CD4-positive, alpha-beta memory T cell (primary cell): Measurements from ENCODE around the gene POLA2. TPM values are rescaled to one million over a fixed set of nuclear protein-coding genes. Genes with fewer than 3 reads are reported as not detected.

Source experiments
- CTCF ChIA-PET: fragments of 350-600 bp; sonication (Branson Sonifier 250); formaldehyde crosslinking; loops from one replicate; lab custom pipeline; 2021; ENCODE audit warnings: inconsistent platforms; ENCODE audit not compliant: partially characterized antibody; lab: Charles Lee
- POLR2A ChIA-PET: fragments of 350-600 bp; sonication (Branson Sonifier 250); formaldehyde crosslinking; loops from one replicate; lab custom pipeline; 2021; ENCODE audit not compliant: partially characterized antibody; lab: Charles Lee
- DNase-seq, 5 donors: peaks; one replicate each; pipeline versions ENCODE4 v3.0.0 to v3.0.0-alpha.2; 2020 to 2022; ENCODE audit warnings: mixed read lengths in 1 of 5
- H3K27ac ChIP-seq: one replicate; pipeline ENCODE4 v1.7.0; 2013; ENCODE audit warnings: low read depth, low read length
- H3K27me3 ChIP-seq: 2 replicates; pipeline ENCODE4 v1.7.0; 2013; ENCODE audit warnings: mild to moderate bottlenecking, low read length, moderate library complexity; ENCODE audit not compliant: insufficient read depth
- H3K36me3 ChIP-seq: 2 replicates; pipeline ENCODE4 v1.7.0; 2013; ENCODE audit warnings: mild to moderate bottlenecking, low read length, moderate library complexity; ENCODE audit not compliant: insufficient read depth
- H3K4me1 ChIP-seq: 2 replicates; pipeline ENCODE4 v1.7.0; 2013; ENCODE audit warnings: mild to moderate bottlenecking, low read length, moderate library complexity; ENCODE audit not compliant: insufficient read depth
- H3K4me3 ChIP-seq, 2 donors: one replicate each; pipeline ENCODE4 v1.7.0; 2013; ENCODE audit warnings: low read length in 2 of 2, mild to moderate bottlenecking in 1 of 2
- H3K9me3 ChIP-seq, 2 donors: one replicate each; pipeline ENCODE4 v1.7.0; 2013; ENCODE audit warnings: low read length in 2 of 2, control low read depth in 1 of 2; ENCODE audit not compliant: control insufficient read depth in 1 of 2
- H3K27ac Mint-ChIP-seq, 7 donors: one replicate each; pipeline ENCODE4 v1.8.0; 2020 to 2021; ENCODE audit warnings: mixed read lengths in 7 of 7, mild to moderate bottlenecking in 6 of 7, inconsistent platforms in 3 of 7, moderate library complexity in 3 of 7
- H3K27me3 Mint-ChIP-seq, 2 donors: one replicate each; pipeline ENCODE4 v1.8.0; 2020 to 2021; ENCODE audit warnings: mixed read lengths in 2 of 2
- H3K36me3 Mint-ChIP-seq, 2 donors: one replicate each; pipeline ENCODE4 v1.8.0; 2020 to 2021; ENCODE audit warnings: mixed read lengths in 2 of 2, inconsistent platforms in 1 of 2, mild to moderate bottlenecking in 1 of 2
- H3K4me1 Mint-ChIP-seq, 4 donors: one replicate each; pipeline ENCODE4 v1.8.0; 2020 to 2021; ENCODE audit warnings: mixed read lengths in 4 of 4, mild to moderate bottlenecking in 1 of 4
- H3K4me3 Mint-ChIP-seq, 8 donors: one replicate each; pipeline ENCODE4 v1.8.0; 2020 to 2021; ENCODE audit warnings: mixed read lengths in 8 of 8, mild to moderate bottlenecking in 7 of 8, moderate library complexity in 6 of 8, inconsistent platforms in 3 of 8
- H3K9me3 Mint-ChIP-seq, 8 donors: one replicate each; pipeline ENCODE4 v1.8.0; 2020 to 2021; ENCODE audit warnings: mixed read lengths in 8 of 8, mild to moderate bottlenecking in 5 of 8, inconsistent platforms in 3 of 8, moderate library complexity in 1 of 8
- intact Hi-C: fragments of 100-400 bp; cut with micrococcal nuclease; formaldehyde crosslinking; loops from one replicate; pipeline ENCODE4 v1.15.1; 2023
- polyA plus RNA-seq, 2 donors: library from polyadenylated mRNA; unstranded; fragments of 300-500 nt; fragmentation: Illumina TruSeq; gene quantifications; one replicate each; pipeline ENCODE4 v1.2.3, GENCODE V29; 2021
- total RNA-seq, 2 experiments: library from RNA; stranded (reverse); gene quantifications; one replicate each; pipeline ENCODE4 v1.2.3, GENCODE V29; 2021

POLA2 gene
- total and polyA plus RNA-seq, 4 experiments from 2014 or later: 7.8 to 27.3 (median 20.1) TPM

DNA sequence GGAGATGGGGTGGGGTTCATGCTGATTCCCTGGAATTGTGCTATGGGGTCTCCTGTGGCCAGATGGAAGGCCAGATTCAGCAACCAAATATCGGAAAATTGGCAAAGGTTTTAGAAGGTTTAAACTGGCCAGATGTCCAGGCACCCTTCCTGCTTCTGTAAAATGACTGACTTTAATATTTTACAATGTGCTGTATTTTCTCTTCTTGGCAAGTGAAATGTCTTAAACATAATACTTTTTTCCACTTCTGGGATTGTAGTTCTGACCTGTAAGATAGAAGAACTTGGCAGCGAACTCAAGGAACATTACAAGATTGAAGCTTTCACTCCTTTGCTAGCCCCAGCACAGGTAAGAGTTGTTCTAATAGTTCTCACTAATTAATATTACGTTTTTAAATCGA is 17.5 kb downstream of the POLA2 start:
- CTCF ChIA-PET: interaction anchor here (0.7 to 12.0 kb wide), 2 partner anchors 36 to 50 kb away, joined by 5 to 115 read pairs; partner anchors contain the start of gene CDC42EP2
- H3K27ac Mint-ChIP-seq: peak overlapping the region; percentile 23 to 93 (median 84)

GRCh38 chr11:65279741-65280440 is 18.1 kb downstream of the POLA2 start:
- H3K9me3 ChIP-seq: no peaks in the 10 kb centered on the region
- H3K4me3 ChIP-seq: no peak overlapping the region
- CTCF ChIA-PET: interaction anchor here (1.4 to 12.0 kb wide), 2 partner anchors 36 to 50 kb away, joined by 8 to 115 read pairs; partner anchors contain the start of gene CDC42EP2
- peaks cover 20% of the 10 kb centered on the region for H3K36me3 ChIP-seq
- POLR2A ChIA-PET: interaction anchor here (1.4 kb wide), 1 partner anchor 18 kb away, joined by 3 read pairs; the partner anchor contains the start of gene POLA2
- intact Hi-C loops: no loop called here
- no peak overlapping the region for H3K4me3 Mint-ChIP-seq
- no peaks in the 10 kb centered on the region for H3K27me3 ChIP-seq
- peaks cover 7 to 15% (median 11%) of the 10 kb centered on the region in 4 donors for H3K4me1 Mint-ChIP-seq
- no peaks in the 10 kb centered on the region for H3K9me3 Mint-ChIP-seq
- peaks cover 38 to 64% of the 10 kb centered on the region in 2 donors for H3K36me3 Mint-ChIP-seq
- peak overlapping the region; percentile 53 for H3K27ac ChIP-seq
- no peaks in the 10 kb centered on the region for H3K27me3 Mint-ChIP-seq
- peak in 4 of 5 donors; percentile 15 to 79 (median 21) for DNase-seq
- H3K27ac Mint-ChIP-seq: peak overlapping the region; percentile 23 to 93 (median 81)
- peaks cover 11% of the 10 kb centered on the region for H3K4me1 ChIP-seq

More for the DNA sequence above, 17.5 kb downstream of the POLA2 start:
- intact Hi-C loops: no loop called here
- H3K4me3 Mint-ChIP-seq: no peak overlapping the region
- Histone ChIP-seq H3K27me3 (no peaks in the 10 kb centered on the region), H3K4me3 (no peak overlapping the region), H3K36me3 (peaks cover 20% of the 10 kb centered on the region), H3K4me1 (peaks cover 11% of the 10 kb centered on the region), H3K27ac (peak overlapping the region; percentile 53), H3K9me3 (no peaks in the 10 kb centered on the region)
- POLR2A ChIA-PET: interaction anchor here (1.4 kb wide), 1 partner anchor 18 kb away, joined by 3 read pairs; the partner anchor contains the start of gene POLA2
- DNase-seq: no peak
- no peaks in the 10 kb centered on the region for H3K27me3 Mint-ChIP-seq
- H3K9me3 Mint-ChIP-seq: no peaks in the 10 kb centered on the region
- H3K36me3 Mint-ChIP-seq: peaks cover 36 to 64% of the 10 kb centered on the region in 2 donors
- H3K4me1 Mint-ChIP-seq: peaks cover 7 to 15% (median 11%) of the 10 kb centered on the region in 4 donors

- peaks cover 7 to 15% (median 11%) of the 10 kb centered on the region in 4 donors for H3K4me1 Mint-ChIP-seq
- H3K4me3 Mint-ChIP-seq: no peak overlapping the region
- H3K27ac Mint-ChIP-seq: peak overlapping the region in 2 of 7 donors; percentile 75 to 93
These were observed 18.9 kb downstream of the POLA2 start for GRCh38 chr11:65280646-65281045.

GRCh38 chr11:65286686-65287085 is 24.9 kb downstream of the POLA2 start:
- no peak for DNase-seq
- POLR2A ChIA-PET: no interaction called here
- Mint-ChIP-seq H3K4me3 (no peak overlapping the region), H3K27me3 (no peaks in the 10 kb centered on the region), H3K27ac (no peak overlapping the region), H3K9me3 (no peaks in the 10 kb centered on the region), H3K36me3 (peaks cover 39 to 59% of the 10 kb centered on the region in 2 donors), H3K4me1 (peaks cover 0 to 5% (median 1%) of the 10 kb centered on the region in 4 donors)
- no peak overlapping the region for H3K27ac ChIP-seq
- H3K36me3 ChIP-seq: peaks cover 32% of the 10 kb centered on the region
- intact Hi-C loops: no loop called here
- no peak overlapping the region for H3K4me3 ChIP-seq
- no peaks in the 10 kb centered on the region for H3K9me3 ChIP-seq
- H3K4me1 ChIP-seq: no peaks in the 10 kb centered on the region
- no peaks in the 10 kb centered on the region for H3K27me3 ChIP-seq
- CTCF ChIA-PET: no interaction called here

More at GRCh38 chr11:65280646-65281045, 18.9 kb downstream of the POLA2 start:
- peak overlapping the region; percentile 53 for H3K27ac ChIP-seq
- no peaks in the 10 kb centered on the region for H3K9me3 Mint-ChIP-seq
- peaks cover 40 to 64% of the 10 kb centered on the region in 2 donors for H3K36me3 Mint-ChIP-seq
- no peaks in the 10 kb centered on the region for H3K27me3 ChIP-seq
- H3K9me3 ChIP-seq: no peaks in the 10 kb centered on the region
- intact Hi-C loops: no loop called here
- ChIA-PET CTCF (interaction anchor here (1.4 to 12.0 kb wide), 2 partner anchors 35 to 49 kb away, joined by 8 to 115 read pairs; partner anchors contain the start of gene CDC42EP2), POLR2A (interaction anchor here (1.4 kb wide), 1 partner anchor 19 kb away, joined by 3 read pairs; the partner anchor contains the start of gene POLA2)
- no peak overlapping the region for H3K4me3 ChIP-seq
- H3K4me1 ChIP-seq: peaks cover 11% of the 10 kb centered on the region
- no peaks in the 10 kb centered on the region for H3K27me3 Mint-ChIP-seq
- no peak for DNase-seq
- peaks cover 21% of the 10 kb centered on the region for H3K36me3 ChIP-seq

- Mint-ChIP-seq H3K9me3 (no peaks in the 10 kb centered on the region), H3K27me3 (no peaks in the 10 kb centered on the region), H3K36me3 (peaks cover 33 to 57% of the 10 kb centered on the region in 2 donors), H3K27ac (peak overlapping the region in 4 of 7 donors; percentile 6 to 49 (median 24)), H3K4me1 (peaks cover 0 to 5% (median 1%) of the 10 kb centered on the region in 4 donors), H3K4me3 (no peak overlapping the region)
- Histone ChIP-seq H3K27ac (no peak overlapping the region), H3K4me3 (no peak overlapping the region), H3K4me1 (no peaks in the 10 kb centered on the region), H3K27me3 (no peaks in the 10 kb centered on the region), H3K9me3 (no peaks in the 10 kb centered on the region), H3K36me3 (peaks cover 23% of the 10 kb centered on the region)
- no peak for DNase-seq
- ChIA-PET POLR2A (no interaction called here), CTCF (interaction anchor here (1.4 to 2.3 kb wide), 2 partner anchors 27 to 42 kb away, joined by 5 to 8 read pairs; partner anchors contain the start of gene CDC42EP2)
- intact Hi-C loops: no loop called here
These were observed 25.8 kb downstream of the POLA2 start for GRCh38 chr11:65287601-65288000.

DNA sequence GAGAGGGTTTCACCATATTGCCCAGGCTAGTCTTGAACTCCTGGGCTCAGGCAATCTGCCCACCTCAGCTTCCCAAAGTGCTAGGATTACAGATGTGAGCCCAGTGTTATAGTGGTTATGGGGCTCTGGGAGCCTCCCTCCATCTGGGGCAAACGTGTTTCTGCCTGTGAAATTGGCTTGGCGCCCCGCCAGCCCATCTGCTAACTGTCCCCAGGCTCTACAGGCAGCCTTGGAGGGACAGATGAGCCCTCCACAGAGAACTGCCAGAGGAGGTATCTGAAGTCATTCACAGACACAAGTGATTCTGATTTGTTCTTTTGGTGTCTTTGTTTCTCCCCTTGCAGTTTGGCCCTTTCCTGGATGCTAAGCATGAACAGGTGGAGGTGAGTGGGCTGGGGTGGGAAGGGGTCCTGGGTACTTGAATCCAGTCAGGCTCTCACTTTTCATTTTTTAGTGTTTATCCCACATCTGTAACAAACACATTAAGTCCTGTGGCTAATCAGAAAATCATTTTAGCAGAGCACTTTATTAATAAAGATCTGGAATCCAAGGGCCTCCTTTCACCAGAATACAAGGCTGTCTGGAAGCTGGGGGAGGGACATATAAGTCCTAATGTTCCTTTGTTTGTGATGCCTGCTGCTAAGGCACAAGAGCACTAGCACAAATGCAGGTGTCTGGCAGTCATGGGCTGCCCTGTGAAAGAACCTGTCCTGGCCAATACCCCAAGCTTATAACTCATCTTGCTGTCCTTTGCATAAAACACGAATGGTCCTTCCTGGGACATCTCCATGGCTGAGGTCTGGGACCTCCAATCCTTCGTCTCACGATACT is 27.2 kb downstream of the POLA2 start:
- Mint-ChIP-seq H3K4me1 (peaks cover 0 to 5% (median 1%) of the 10 kb centered on the region in 4 donors), H3K36me3 (peaks cover 36 to 66% of the 10 kb centered on the region in 2 donors), H3K9me3 (no peaks in the 10 kb centered on the region), H3K27me3 (no peaks in the 10 kb centered on the region), H3K4me3 (no peak overlapping the region), H3K27ac (no peak overlapping the region)
- intact Hi-C loops: no loop called here
- Histone ChIP-seq H3K36me3 (peaks cover 25% of the 10 kb centered on the region), H3K27ac (no peak overlapping the region), H3K4me3 (no peak overlapping the region), H3K27me3 (no peaks in the 10 kb centered on the region), H3K4me1 (no peaks in the 10 kb centered on the region), H3K9me3 (no peaks in the 10 kb centered on the region)
- DNase-seq: no peak
- POLR2A ChIA-PET: no interaction called here
- CTCF ChIA-PET: interaction anchor here (1.4 to 2.3 kb wide), 3 partner anchors 26 to 41 kb away, joined by 4 to 8 read pairs (median 5); partner anchors contain the start of gene CDC42EP2
